ENCODE measurements around the gene MSI2.
A peak's percentile ranks its signal among the peaks of the same experiment; 100 is the strongest.

MSI2 gene

DNA sequence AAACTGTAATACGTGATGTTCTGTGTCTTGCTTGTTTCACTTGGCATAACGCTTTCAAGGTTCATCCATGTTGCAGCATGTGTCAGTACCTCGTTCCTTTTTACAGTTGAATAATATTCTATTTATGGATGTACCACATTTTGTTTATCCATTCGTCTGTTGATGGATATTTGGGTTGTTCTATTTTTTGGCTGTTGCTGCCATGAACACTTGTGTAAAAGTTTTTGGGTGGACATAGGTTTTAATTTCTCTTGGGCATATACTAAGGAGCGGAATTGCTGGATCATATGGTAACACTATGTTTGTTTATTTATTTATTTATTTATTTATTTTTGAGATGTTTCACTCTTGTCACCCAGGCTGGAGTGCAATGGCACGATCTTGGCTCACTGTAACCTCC lies 137.0 kb downstream of the MSI2 start:
- no peak for DNase-seq (ENCODE audit: low read depth, low spot score)

DNA sequence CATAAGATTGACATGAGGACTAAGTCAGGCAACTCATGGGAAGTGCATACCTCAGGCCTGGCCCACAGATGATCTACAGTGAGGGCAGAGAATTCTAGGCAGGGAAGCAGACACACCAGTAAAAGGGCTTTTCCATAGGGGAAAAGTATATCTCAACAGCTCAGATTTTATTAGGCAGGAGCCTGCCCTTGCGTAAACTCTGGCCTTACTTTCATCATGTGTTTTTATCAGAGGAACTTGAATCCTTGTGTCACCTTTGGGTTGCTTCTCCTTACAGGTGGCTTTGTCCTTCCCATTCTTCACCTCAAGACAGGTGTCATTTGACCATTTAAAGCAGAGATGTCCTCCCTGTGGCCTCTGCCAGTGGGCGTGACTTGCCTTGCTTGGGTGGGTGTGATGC lies 138.1 kb downstream of the MSI2 start:
- DNase-seq (ENCODE audit: low read depth, low spot score): no peak

DNA sequence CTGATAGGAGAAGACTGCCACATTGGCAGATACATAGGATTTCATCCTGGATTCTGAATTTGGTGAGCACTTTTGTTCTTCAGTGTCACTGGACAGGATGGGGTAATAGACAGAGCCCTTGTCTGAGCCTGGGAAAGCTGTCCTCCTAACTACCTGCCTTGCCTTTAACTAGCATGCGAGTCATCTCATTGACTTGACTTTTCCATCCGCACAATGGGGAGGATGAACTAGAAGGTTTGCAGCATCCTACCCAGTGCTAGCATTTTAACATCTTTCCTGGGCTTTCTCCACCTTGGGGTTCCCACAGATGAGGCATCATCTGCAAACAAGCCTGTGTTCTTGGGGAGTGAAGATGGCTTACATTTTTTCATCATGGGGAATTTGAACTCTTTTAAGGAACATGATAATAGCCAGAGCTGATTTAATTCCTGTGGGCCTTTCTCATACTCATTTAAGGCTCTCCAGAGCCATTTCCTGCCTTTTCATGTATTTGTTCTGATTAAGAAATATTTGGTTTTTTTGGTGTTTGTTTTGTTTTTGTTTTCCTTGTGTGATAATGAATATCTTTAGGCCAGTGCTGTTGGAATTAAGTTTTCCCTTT lies 139.5 kb downstream of the MSI2 start:
- DNase-seq (ENCODE audit: low read depth, low spot score): no peak

GRCh38 chr17:57396511-57396921 lies 140.2 kb downstream of the MSI2 start:
- DNase-seq (ENCODE audit: low read depth, low spot score): no peak

GRCh38 chr17:57397402-57397801 lies 141.1 kb downstream of the MSI2 start:
- no peak for DNase-seq (ENCODE audit: low read depth, low spot score)

DNA sequence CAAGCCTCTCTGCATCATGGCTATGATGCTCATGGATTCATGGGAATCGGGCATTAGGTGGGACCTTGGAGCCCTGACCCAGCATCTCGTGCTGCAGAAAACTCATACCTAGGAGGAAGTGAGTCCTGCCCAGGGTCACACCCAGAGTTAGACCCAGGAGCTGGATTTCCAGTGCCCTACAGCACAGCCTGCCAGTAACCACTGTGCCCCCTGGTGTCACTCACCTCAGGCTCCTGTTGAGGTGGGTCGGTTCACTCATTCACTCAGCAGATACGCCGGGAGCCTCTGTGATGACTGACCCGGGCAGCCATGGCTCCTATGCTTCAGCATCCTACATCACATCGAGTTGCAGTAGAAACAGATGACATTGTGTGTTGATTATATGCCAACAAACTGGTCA lies 143.4 kb downstream of the MSI2 start:
- no peak for DNase-seq (ENCODE audit: low read depth, low spot score)

- no peak for DNase-seq (ENCODE audit: low read depth, low spot score)
Observed at GRCh38 chr17:57400648-57401047, 144.3 kb downstream of the MSI2 start.

DNA sequence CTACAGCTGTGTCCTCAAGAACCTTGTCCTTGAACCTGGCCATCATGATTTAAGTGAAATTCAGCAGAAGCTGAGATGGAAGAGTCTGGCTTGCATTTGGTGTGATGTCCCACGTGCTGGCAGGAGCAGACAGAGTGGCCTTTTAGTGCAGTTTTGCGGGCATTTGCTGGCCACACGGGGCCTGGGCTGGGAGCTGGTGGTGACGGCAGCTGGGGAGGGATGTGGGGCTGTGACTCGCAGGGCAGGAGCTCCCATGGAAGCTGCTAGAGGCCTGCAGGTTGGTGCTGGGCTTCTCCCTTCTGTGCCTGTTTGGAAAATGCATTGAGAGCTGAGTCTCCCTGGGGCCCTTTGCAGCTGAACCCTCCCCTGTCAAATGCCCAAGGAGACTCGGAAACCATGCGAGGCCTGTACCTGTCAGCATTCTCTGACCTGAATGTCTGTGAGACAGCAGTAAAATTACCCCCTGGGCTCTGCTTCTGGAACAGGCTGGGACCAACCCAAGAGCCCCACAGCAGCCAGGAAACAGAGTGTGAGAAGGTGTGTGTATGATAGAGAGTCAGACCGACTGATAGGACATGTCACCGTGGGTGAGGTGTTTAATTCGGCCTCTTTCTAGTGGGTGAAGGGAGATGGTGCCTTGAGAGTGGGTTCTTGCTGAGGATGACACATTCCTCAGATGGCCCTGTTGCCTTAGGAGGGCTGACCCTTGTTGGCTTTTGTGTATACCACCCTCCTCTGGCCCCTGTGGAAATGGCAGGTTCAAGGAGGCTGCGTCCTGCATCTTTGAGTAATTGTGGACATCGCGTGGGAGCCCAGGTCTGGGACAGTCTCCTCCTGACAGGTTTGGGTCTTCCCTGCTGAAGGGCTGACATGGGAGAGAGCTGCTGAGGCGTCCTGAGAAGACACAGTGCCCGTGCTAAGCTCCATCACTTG lies 145.5 kb downstream of the MSI2 start:
- no peak for DNase-seq (ENCODE audit: low read depth, low spot score)

DNA sequence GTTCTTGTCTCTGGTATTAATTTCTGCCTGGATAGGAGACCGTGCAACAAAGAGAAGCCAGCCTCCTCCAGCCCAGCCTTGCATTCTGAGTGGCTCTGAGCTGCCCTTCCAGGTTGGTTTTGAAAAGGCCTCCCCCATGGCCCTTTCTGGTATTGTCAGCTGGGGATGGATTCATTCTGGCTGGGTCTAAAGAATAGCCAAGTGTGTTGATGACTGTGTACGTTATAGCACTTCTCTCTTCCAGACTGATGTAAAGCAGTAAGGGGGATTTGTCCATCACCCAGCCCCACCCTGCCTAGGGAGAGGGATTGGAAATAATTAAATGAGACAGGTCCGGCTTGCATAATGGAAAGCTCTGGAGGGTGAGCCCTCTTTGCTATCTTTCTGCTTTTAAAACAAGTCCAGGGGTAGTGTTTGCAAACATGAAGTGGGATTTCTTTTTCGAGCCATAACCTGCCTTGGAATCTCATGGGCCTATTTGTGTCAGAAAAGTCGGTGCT lies 146.4 kb downstream of the MSI2 start:
- no peak for DNase-seq (ENCODE audit: low read depth, low spot score)

- DNase-seq (ENCODE audit: low read depth, low spot score): no peak
Observed at GRCh38 chr17:57403236-57403635, 146.9 kb downstream of the MSI2 start.

DNA sequence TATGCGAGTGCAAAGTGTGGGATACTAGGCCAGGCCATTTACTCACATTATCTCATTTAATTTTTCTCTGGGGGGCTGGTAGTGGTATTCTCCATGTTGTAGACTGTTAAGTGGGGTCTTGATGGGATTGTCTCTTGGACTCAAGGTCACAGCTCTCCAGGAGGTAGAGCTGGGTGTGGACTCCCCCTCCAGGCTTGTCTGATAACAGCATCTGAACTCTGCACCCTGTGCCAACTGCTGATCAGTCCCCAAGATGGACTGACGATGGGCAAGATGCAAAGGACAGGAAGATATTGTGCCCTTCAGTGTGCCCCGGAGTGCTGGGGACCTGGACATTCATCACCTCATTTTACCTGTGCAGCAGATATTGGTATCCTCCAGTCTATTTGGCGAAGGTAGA lies 147.8 kb downstream of the MSI2 start:
- no peak for DNase-seq (ENCODE audit: low read depth, low spot score)

DNA sequence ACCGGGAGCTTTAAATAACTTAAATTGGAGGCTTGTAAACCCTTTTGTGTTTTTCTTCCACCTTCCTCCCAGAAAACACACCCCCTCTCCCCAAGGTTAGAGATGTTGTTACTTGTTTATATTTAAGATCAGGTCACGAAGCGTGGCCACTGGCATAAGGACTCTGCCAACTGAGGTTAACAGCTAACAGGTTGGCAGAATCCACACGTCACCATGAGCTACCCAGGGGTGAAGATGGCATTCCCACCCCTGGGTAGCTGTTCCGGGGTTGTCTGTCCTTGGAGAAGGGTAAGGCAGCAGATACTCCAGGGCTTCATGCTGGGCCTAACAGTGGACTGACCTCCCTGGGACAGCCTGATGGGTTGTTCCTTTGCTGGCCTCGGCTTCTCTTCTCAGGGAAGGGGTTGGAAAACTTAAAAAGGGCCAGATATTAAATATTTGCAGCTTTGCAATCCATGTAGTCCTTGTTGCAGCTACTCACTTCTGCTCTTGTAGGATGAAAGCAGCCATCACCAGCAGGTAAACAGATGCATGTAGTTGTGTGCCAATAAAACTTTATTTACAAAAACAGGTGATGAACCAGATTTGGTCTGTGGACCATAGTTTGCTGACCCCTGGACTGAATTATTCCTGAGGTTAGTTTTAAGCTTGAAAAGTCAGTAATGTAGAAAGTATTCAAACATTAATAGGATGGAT lies 148.6 kb downstream of the MSI2 start:
- no peak for DNase-seq (ENCODE audit: low read depth, low spot score)

- no peak for DNase-seq (ENCODE audit: low read depth, low spot score)
Observed at GRCh38 chr17:57405491-57406072, 149.3 kb downstream of the MSI2 start.

- peak; percentile 98 for DNase-seq (ENCODE audit: low read depth, low spot score)
Observed at GRCh38 chr17:57406131-57406980, 150.0 kb downstream of the MSI2 start.

DNA sequence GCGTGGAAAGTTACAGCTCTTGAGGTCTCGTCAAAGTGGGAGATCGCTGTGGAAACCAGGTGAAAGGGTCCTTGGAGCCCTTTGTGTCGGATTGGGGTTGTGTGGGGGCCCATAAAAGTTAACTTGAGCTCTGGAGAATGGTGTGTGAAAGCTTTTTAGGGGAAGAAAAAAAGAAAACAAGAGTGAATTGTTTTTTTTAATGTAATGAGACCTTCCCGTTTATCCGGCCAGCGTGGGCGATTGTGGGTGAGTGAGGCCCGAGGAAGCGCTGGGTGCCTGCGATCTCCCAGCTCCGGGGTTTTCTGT lies 150.6 kb downstream of the MSI2 start:
- no peak for DNase-seq (ENCODE audit: low read depth, low spot score)

DNA sequence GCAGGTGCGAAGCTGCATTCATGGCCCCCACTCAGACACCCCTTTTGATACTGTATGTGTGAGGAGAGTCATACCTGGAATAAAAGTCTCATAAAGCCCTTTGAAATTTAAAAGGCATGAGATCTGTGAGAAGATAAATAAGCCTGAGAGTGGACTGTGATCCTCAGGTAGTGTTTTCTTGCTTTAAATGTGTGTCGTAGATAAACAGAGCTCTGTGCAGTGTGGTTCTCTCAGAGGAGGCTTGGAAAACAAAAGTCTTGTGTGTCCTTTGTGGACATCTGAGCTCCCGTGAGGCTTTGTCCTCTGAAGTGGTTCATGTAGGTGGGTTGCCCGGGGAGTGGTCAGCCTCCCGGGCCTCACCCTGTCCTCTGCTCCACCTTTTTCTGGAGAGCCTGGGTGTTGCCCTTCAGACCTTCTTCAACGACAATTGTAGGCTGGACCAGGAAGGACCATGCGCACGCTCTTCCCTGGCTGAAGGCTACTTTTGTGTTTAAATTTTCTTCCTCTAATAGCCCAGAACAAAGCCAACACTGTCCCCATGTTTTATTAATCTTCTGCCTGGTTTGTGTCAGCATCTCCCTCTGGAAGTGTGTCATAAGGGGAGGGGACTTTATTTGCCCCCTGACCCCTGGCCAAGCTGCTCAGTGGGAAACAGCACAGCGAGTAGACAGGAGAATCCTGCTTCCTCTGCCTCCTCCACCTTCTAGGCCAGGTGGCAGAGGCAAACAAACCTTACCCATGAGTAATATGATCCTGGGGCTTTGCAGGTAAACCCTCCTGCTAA lies 151.2 kb downstream of the MSI2 start:
- DNase-seq (ENCODE audit: low read depth, low spot score): peak; percentile 63

GRCh38 chr17:57408071-57408811 lies 151.9 kb downstream of the MSI2 start:
- peak; percentile 85 for DNase-seq (ENCODE audit: low read depth, low spot score)

- DNase-seq (ENCODE audit: low read depth, low spot score): no peak
Observed at GRCh38 chr17:57410169-57410568, 153.8 kb downstream of the MSI2 start.

GRCh38 chr17:57412520-57413096 lies 156.3 kb downstream of the MSI2 start:
- no peak for DNase-seq (ENCODE audit: low read depth, low spot score)
